GM18511 (cell line): ENCODE results near the gene MAST4.
A peak's percentile ranks its signal among the peaks of the same experiment; 100 is the strongest.

ENCODE experiments used
- ATAC-seq: cut with Tn5 transposase; IDR thresholded peaks from one replicate; pipeline ENCODE4 v1.9.1; 2021; ENCODE audit warnings: mild to moderate bottlenecking, moderate library complexity; ENCODE audit not compliant: unreplicated experiment

Gene MAST4

DNA sequence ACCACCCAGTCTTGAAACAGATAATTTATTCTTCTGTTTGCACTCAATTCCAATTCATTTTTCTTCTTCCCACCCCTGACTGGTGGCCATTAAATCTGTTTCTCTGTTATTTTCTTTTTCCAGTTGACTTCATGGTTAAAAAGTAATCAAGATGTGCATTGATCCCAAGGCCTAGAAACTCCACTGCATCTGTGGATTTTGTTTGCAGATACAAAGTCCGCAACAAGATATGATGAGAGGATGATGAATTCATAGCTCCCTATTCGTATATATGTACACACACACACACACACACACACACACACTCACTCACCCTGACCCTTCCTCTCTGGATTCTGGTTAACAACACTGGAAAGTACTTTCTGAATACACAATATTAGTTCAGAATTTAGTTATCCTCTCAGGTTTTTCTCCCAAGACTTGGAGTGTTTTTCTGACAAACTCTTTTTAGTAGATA is 548.0 kb downstream of the MAST4 start:
- ATAC-seq = no peak

DNA sequence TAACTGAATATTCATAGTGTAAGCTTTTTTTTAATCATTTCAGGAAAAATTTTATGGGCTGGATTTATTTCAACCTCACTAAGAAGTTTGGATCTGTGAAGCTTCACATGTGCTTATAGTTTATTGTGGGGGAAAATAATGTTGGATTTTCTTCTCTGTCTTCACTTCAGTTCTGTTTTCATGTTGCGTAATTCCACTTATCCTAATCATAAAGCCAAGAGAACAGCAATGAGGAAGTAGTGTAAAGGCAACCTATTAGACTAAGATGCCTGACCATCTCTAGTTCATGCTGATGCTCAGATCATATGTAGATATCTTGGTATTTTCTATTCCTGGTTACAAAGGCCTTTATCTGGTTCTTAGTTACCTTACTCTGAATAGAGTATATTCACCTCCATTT is 550.4 kb downstream of the MAST4 start:
- no peak for ATAC-seq

DNA sequence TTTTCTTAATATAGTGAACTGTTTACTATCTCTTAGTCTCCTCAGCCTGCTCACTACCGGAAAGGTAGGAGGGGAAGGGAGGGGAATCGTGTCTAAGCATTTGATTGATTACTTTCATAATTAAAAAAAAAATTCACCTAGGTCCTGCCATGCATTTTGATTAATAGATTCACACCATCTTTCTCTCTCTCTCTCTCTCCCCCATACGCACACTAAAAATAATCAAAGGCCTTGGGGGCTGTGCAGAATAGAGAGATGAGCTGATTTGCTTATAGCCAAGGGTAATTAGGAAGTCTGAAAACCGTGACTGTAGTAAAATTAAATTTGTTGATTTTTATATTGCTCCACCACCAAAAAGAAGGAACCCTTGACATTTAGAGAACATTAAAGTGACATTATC is 550.8 kb downstream of the MAST4 start:
- no peak for ATAC-seq

GRCh38 chr5:67147760-67148159 is 551.6 kb downstream of the MAST4 start:
- ATAC-seq = no peak

DNA sequence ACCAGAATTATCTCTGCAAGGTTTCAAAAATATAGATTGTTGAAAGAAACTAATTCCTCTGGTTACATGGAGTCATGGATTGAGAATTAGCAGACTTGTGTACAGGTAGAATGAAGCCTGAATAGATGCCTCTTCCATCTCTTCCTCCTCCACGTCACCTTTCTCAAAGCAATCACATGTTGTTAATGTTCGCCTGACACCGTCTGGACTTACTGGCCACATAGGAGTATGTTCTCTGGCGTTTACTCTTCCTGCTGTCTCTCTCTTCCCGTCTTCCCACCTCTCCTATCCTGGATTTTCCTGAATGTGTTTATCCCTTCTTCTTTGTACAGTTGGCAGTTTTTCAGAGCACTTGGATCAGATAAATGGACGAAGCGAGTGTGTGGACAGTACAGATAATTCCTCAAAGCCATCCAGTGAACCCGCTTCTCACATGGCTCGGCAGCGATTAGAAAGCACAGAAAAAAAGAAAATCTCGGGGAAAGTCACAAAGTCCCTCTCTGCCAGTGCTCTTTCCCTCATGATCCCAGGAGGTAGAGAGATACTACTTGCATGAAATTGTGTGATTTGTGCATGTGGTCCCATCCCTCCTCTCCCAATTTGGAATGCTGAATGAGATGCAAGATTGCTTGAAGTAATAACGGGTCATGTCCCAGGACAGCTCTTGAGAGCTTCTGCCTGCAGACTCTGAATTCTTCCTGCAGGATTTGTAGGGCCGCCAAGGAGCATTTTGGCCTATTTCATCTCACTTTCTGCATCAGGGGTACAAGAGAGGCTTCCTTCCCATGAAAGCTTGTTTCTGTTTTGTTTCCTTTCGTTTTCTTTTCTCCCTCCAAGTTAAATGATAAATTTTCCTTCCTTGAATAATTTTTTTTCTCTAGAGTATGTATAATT is 553.1 kb downstream of the MAST4 start:
- no peak for ATAC-seq

- no peak for ATAC-seq
Observed at GRCh38 chr5:67149951-67150523, 553.8 kb downstream of the MAST4 start.

- no peak for ATAC-seq
Observed at GRCh38 chr5:67152400-67152799, 556.2 kb downstream of the MAST4 start.

DNA sequence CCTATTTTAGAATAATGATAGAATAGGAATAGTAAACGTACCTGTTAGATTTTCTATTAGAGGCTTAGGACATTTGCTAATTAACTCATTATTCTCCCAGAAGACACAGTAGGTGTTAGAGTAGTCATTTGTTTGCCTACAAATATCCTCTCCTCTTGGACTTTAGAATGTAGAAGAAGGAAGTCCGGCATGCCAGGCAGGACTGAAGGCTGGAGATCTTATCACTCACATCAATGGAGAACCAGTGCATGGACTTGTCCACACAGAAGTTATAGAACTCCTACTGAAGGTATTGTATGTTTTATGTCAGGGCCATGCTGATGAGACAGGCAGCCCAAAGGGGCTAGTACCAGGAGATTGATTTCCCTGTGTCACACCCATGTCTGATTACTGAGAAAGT is 557.1 kb downstream of the MAST4 start:
- no peak for ATAC-seq

GRCh38 chr5:67154556-67155206 is 558.5 kb downstream of the MAST4 start:
- ATAC-seq = no peak

GRCh38 chr5:67156976-67157583 is 560.9 kb downstream of the MAST4 start:
- peak; percentile 77 for ATAC-seq

GRCh38 chr5:67160272-67160671 is 564.1 kb downstream of the MAST4 start:
- no peak for ATAC-seq

- no peak for ATAC-seq
Observed at GRCh38 chr5:67160985-67161384, 564.8 kb downstream of the MAST4 start.

- ATAC-seq = no peak
Observed at GRCh38 chr5:67161767-67162166, 565.6 kb downstream of the MAST4 start.

DNA sequence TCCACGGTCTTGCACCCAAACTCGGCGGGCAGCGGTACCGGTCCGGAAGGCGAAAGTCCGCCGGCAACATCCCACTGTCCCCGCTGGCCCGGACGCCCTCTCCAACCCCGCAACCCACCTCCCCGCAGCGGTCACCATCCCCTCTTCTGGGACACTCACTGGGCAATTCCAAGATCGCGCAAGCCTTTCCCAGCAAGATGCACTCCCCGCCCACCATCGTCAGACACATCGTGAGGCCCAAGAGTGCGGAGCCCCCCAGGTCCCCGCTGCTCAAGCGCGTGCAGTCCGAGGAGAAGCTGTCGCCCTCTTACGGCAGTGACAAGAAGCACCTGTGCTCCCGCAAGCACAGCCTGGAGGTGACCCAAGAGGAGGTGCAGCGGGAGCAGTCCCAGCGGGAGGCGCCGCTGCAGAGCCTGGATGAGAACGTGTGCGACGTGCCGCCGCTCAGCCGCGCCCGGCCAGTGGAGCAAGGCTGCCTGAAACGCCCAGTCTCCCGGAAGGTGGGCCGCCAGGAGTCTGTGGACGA is 567.1 kb downstream of the MAST4 start:
- ATAC-seq = no peak

- ATAC-seq = no peak
Observed at GRCh38 chr5:67163863-67164595, 567.8 kb downstream of the MAST4 start.

- no peak for ATAC-seq
Observed at GRCh38 chr5:67164856-67165525, 568.8 kb downstream of the MAST4 start.

- ATAC-seq = peak; percentile 95
Observed at GRCh38 chr5:67165526-67166459, 569.6 kb downstream of the MAST4 start.

DNA sequence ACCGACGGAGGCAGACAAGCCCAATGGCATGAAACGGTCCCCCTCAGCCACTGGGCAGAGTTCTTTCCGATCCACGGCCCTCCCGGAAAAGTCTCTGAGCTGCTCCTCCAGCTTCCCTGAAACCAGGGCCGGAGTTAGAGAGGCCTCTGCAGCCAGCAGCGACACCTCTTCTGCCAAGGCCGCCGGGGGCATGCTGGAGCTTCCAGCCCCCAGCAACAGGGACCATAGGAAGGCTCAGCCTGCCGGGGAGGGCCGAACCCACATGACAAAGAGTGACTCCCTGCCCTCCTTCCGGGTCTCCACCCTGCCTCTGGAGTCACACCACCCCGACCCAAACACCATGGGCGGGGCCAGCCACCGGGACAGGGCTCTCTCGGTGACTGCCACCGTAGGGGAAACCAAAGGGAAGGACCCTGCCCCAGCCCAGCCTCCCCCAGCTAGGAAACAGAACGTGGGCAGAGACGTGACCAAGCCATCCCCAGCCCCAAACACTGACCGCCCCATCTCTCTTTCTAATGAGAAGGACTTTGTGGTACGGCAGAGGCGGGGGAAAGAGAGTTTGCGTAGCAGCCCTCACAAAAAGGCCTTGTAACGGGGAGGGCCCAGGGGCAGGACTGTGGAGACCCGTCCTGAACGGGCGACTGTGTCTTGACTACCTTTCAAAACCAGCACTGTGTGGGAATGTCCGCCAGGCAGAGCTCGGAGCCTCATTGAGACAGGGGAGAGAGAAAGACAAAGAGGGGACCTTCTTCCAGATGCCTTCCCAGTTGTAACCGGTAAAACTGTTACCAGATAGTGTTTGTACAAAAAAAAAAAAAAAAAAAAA is 570.5 kb downstream of the MAST4 start:
- ATAC-seq = peak; percentile 68
